Myocyte (in vitro differentiated cells): Measurements from ENCODE around the gene ALDH8A1. TPM values are rescaled to one million over a fixed set of nuclear protein-coding genes. Genes with fewer than 3 reads are reported as not detected.
A peak's percentile ranks its signal among the peaks of the same experiment; 100 is the strongest.

Source experiments
- DNase-seq: peaks from one replicate; pipeline ENCODE4 v3.0.0-alpha.2; 2012; ENCODE audit warnings: low read depth
- total RNA-seq: library from RNA; depleted of rRNA; stranded (reverse); fragments of >200 nt; gene quantifications from 2 replicates; pipeline ENCODE4 v1.2.3, GENCODE V29; 2014

ALDH8A1 gene
- total RNA-seq, 1 donor from 2014 or later = not detected

DNA sequence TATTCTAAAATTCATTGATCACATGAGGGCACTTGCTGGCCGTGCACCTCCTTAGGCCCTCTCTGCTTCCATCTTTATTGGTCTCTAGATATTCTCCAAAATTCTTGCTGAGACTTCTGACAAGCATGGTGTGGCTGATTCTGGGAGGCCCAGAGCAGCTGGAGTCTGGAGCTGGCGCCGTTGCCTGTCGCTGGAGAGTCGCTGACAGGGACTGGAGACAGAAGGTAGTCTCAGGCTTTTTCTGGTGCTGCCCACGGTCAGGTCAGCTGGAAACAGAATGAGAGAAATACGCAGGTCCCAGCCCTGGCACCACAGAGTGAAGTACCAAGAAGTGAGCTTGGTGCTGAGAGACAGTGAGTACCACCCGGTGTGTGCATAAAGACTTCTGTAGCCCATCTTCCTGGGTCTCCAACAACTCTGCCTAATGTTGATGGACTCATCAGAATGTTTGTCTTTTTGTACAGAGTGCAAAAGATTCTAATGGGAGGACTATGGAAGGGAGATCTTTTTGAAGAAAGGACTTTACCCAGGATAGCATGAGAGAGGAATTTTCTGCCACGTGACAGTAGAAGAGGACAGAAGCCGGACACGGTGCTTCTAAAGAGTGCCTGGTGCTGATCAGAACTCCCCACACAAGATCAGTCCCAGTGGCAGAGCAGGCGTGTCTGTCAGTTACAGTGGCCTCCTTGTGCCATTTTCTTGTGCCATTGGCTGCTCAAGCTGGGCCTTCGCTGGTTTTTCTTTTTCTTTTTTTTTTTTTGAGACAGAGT is 1.8 kb upstream of the ALDH8A1 start:
- no peak for DNase-seq

GRCh38 chr6:134950482-134950881 is 581 bp upstream of the ALDH8A1 start:
- DNase-seq = no peak

DNA sequence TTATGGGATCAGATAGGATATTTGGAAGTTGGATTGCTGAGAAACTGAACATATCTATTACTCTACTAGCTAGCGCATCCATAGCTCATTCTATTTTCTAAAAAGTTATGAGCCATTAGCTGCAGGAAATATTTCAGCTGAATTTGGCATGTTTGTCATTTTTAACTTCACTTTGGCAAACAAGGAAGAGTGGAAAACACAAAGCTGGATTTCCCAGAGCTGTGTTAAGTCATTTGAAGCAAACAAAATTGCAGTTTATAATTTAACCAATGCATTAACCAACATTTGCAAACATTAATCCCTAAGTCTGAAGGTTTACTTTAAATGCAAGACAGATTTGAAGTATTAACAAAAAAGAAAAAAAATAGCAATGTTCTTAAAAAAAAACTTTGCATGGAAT is 1.2 kb downstream of the ALDH8A1 start:
- no peak for DNase-seq

GRCh38 chr6:134948142-134948541 is 1.8 kb downstream of the ALDH8A1 start:
- DNase-seq = no peak

DNA sequence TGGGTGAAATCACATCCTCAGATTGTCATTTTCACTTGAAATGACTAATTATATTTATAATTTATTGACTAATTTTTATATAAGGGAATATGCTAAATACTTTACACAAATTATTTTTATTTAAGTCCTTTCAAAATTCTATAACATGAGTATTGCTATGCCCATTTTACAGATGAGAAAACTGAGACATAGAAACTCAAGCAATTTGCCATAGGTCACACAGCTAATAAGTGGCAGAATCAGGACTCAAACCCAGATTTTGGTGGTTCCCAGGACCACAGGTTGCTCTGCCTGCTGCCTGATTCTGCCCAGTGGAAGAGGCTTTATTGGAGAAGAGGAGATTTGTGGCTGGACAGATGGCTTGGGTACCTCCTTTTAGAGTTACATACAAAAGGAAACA is 4.9 kb downstream of the ALDH8A1 start:
- no peak for DNase-seq

DNA sequence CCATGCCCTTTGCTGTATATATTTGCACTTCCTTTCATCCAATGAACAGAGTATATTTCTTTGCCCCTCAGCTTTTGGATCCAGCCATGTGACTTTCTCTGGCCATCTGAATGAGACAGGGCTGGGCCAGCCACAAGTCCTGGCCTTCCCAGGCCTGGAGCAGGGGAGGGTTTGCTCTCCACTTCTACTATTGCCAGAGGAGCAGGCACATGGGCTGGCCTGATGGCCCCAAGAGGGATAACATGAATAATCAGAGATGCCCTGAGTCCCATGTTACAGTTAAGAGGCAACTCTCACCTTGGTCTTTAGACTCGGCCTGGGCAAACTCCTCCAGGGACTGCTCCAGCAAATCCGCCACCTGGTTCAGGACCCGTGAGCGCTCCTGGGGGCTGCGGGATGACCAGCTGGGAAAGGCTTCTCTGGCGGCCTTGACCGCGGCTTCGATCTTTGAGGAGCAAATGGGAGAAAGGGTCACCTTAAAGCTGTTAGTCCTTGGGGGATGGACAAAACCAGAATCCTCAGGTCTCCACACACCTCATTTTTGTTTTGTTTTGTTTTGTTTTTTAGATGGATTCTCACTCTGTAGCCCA is 6.3 kb downstream of the ALDH8A1 start:
- no peak for DNase-seq

DNA sequence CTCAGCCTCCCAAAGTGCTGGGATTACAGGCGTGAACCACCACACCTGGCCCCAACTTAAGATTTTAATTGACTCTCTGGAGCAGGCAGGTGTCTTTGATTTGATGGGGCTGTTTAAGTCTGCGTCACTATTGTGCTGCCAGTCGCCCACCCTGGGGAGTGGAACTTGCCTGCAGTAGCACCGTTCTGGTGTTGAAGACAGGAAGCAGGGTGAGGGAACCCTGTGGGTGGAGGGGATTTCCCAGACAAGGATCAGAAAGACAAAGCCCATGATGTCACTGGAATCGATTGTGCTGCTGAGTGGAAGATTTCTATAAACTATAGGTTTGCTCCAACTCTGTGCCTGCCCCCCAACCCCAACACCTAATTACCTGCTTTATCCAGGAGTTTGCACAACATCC is 11.0 kb downstream of the ALDH8A1 start:
- no peak for DNase-seq

- DNase-seq = peak; percentile 6
Observed at GRCh38 chr6:134937426-134937825, 12.5 kb downstream of the ALDH8A1 start.

- peak; percentile 33 for DNase-seq
Observed at GRCh38 chr6:134936931-134937330, 13.0 kb downstream of the ALDH8A1 start.

DNA sequence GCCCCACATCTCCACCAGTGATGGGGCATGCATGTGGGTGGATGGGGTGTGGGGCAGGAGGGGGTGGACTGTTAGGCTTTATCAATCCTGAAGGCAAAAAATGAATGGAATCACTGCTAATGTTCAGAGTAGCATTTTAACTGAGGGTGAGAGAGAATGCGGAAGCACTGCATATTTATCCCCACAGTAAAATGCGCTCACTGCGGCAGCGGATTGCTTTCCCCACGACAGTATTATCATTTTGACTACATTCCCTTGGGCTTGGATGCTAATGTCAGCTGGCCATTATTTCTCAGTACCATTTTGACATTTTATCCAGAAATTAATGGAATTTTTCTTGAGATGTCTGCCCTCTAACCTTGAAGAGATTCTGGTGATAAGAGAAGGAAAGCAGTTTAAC is 13.4 kb downstream of the ALDH8A1 start:
- no peak for DNase-seq

GRCh38 chr6:134934793-134935485 is 15.0 kb downstream of the ALDH8A1 start:
- DNase-seq = no peak

- DNase-seq = no peak
Observed at GRCh38 chr6:134932535-134933470, 17.1 kb downstream of the ALDH8A1 start.

GRCh38 chr6:134932098-134932497 is 17.8 kb downstream of the ALDH8A1 start:
- DNase-seq = no peak

- DNase-seq = no peak
Observed at GRCh38 chr6:134930463-134930862, 19.4 kb downstream of the ALDH8A1 start.

DNA sequence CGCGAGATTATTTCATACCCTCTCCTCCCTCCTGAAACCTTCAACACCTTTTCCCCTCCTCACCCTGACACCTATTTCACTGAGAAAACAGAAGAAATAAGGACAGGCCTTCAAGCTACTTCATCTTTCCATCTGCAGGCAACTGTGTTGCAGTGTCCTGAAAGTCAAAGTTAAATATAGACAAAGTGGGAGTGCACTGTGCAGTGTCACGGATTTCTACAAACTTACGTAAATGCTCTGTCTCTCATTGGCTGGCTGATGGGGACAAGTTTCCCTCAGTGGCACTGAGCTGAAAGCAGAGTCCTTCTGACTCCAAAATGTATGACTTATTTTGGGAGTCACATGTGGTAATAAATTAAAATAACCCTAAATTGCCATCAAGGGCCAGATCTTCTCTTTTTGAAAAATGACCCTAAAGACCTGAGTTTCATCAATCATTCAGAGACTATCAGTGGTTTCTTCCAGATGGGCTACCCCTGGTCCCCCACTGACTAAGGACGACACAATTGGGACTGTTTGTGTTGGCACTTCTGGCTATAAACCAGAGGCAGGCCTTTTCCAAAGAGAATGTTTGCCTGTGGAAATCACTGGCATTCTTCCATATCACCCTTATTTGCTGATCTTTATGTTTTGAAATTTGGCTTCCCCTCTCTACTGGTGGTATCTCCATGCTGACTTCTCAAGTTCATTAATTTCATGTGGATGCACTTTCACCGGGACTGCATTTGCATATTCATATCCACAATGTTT is 21.6 kb downstream of the ALDH8A1 start:
- DNase-seq = no peak

- DNase-seq = no peak
Observed at GRCh38 chr6:134925800-134926199, 24.1 kb downstream of the ALDH8A1 start.

GRCh38 chr6:134921721-134922261 is 28.1 kb downstream of the ALDH8A1 start:
- DNase-seq = peak; percentile 32

DNA sequence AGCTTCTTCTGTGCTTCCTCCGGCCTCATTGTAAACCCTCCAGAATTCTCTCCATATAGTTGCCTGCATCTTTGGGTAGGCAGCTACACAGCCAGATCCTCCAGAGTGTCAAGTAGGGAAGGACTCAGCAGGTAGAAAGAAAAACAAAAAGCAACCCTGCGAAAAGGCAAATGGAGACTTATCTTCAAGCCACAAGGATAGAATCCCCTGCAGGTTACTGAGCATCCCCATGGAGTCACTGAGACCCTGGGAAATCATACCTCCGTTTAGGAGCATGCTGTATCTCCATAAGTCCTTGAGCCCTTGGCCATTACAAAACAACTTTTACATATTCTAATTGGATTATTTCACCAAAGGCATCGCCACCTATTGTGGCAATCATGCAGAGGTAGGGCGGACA is 28.6 kb downstream of the ALDH8A1 start:
- DNase-seq = no peak

DNA sequence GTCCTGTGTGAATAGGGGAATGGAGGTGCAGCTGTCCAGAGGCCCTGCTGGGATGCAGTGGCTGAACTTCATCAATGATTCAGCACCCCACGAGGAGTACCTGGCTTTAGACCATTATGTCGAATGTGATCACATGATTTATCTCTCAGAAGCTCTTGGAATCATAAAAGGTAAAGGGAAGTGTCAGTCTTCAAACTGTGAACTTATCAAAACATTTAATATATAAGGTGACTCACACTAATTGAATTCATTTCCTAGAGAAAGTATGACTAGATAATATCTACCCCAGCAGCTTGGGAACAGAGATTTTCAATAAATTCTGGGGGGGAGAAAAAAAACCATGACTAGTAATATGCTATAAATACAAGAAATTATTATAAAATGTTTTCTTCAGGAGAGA is 29.5 kb downstream of the ALDH8A1 start:
- no peak for DNase-seq

DNA sequence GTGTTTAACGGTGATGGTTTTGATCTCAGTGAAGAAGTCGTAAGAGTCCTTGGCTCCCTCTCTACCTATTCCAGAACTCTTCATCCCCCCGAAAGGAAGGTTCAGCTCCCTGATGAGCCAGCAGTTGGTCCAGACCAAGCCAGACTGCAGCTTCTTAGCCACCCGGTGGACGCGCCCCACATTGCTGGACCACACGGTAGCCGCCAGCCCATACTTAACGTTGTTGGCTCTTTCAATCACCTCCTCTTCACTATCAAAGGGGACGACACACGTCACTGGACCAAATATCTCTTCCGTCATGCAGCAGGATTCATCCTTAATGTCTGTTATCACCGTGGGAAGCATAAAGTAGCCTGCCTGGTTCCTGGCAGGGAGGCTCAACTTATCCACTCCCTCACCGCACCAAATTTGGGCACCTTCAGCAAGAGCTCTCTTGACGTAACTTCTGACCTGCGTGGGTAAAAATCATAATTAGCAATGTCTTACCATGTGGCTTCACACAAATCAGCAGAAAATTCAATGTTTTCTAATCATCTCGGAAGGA is 31.4 kb downstream of the ALDH8A1 start:
- no peak for DNase-seq
